Mesodermal cell (in vitro differentiated cells): ENCODE data around the gene DEFB131B.
"Not testable (repeated sequence)": the region's sequence is repeated elsewhere in the genome, so short reads cannot be mapped to it uniquely, and the experiment has no call there.

ENCODE experiments used
- H3K27ac ChIP-seq: 2 replicates; pipeline ENCODE4 v1.7.0; 2013; ENCODE audit warnings: mild to moderate bottlenecking, low read depth, low read length, moderate library complexity; ENCODE audit not compliant: severe bottlenecking
- H3K36me3 ChIP-seq: 2 replicates; pipeline ENCODE4 v1.7.1; 2013; ENCODE audit warnings: mild to moderate bottlenecking, low read length, moderate library complexity; ENCODE audit not compliant: control insufficient read depth, insufficient read depth
- H3K4me1 ChIP-seq: one replicate; pipeline ENCODE4 v1.7.1; 2013; ENCODE audit warnings: mild to moderate bottlenecking, low read length; ENCODE audit not compliant: insufficient read depth, control insufficient read depth, poor library complexity, severe bottlenecking
- H3K4me3 ChIP-seq: 2 replicates; pipeline ENCODE4 v1.7.0; 2013; ENCODE audit warnings: low read length, control low read depth, mild to moderate bottlenecking; ENCODE audit not compliant: insufficient read depth, poor library complexity, severe bottlenecking; ENCODE audit errors: extremely low read depth
- H3K9me3 ChIP-seq: 2 replicates; pipeline ENCODE4 v1.7.1; 2013; ENCODE audit warnings: mild to moderate bottlenecking, low read length, moderate library complexity; ENCODE audit not compliant: control insufficient read depth
- whole genome bisulfite sequencing, 2 experiments: methylation state at CpG; one replicate each; pipeline ENCODE4 v1.1.5; 2013; ENCODE audit warnings: missing lambda C conversion rate in 2 of 2; ENCODE audit not compliant: insufficient coverage in 2 of 2; 5-methylcytosine and 5-hydroxymethylcytosine counted together

The DEFB131B gene

GRCh38 chr11:71867209-71867608, 11.0 kb upstream of the DEFB131B start:
- no CpG with 5 or more reads among the region's 1 CpG for WGBS, 2 experiments
- H3K4me3 ChIP-seq, H3K9me3 ChIP-seq, H3K27ac ChIP-seq, H3K4me1 ChIP-seq, H3K36me3 ChIP-seq: not testable (repeated sequence)

DNA sequence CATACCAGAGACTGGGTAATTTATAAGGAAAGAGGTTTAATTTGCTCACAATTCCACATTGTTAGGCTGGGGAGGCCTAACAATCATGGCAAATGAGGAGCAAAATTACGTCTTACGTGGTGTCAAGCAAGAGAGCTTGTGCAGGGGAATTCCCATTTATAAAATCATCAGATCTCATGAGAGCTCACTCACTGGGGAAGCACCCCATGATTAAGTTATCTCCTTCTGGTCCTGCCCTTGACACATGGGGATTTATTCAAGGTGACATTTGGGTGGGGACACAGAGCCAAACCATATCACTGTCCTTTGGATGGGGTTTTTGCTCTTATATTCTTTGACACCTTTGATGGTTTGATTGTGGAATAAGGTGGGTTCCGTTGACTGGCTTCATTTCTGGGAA, 8.3 kb upstream of the DEFB131B start:
- H3K4me3 ChIP-seq, H3K36me3 ChIP-seq, H3K4me1 ChIP-seq, H3K27ac ChIP-seq, H3K9me3 ChIP-seq: not testable (repeated sequence)
- 90 to 100% methylated on average over 2 of the region's 3 CpGs for WGBS, 2 experiments

GRCh38 chr11:71870661-71871060, 7.6 kb upstream of the DEFB131B start:
- not testable (repeated sequence) for H3K4me1 ChIP-seq, H3K4me3 ChIP-seq, H3K27ac ChIP-seq, H3K36me3 ChIP-seq, H3K9me3 ChIP-seq

- no CpG with 5 or more reads among the region's 2 CpGs for WGBS, 2 experiments
- H3K36me3 ChIP-seq, H3K4me1 ChIP-seq, H3K4me3 ChIP-seq, H3K9me3 ChIP-seq, H3K27ac ChIP-seq: not testable (repeated sequence)
These were observed 2.0 kb upstream of the DEFB131B start for GRCh38 chr11:71876262-71876661.

- H3K36me3 ChIP-seq, H3K4me1 ChIP-seq, H3K4me3 ChIP-seq, H3K9me3 ChIP-seq, H3K27ac ChIP-seq: not testable (repeated sequence)
- WGBS, 2 experiments = 89 to 100% methylated on average over 2 to 6 of the region's 12 CpGs
These were observed 7.6 kb downstream of the DEFB131B start for GRCh38 chr11:71885806-71886205.

DNA sequence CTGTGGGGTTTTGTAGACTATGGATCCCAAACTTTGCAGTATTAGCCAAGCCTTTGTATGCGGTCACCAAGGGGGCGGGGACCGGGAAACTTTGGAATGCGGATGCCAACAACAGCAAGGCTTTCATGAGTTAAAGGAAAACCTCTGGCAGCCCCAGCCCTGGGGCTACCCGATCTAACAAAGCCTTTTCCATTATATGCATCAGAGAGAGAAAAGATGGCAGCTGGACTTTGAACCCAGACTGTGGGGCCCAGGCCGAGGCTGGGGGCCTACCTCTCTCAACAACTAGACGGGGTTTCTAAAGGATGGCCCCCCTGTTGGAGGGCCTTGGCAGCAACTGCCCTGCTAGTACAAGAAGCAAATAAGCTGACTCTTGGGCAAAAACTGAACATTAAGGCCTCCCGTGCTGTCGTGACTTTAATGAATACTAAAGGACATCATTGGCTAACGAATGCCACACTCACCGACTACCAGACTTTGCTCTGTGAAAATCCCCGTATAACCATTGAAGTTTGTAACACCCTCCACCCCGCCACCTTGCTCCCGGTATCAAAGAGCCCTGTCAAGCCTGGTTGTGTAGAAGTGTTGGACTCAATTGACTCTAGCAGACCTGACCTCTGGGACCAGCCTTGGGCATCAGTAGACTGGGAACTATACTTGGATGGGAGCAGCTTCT, 10.2 kb downstream of the DEFB131B start:
- H3K4me1 ChIP-seq, H3K4me3 ChIP-seq, H3K27ac ChIP-seq, H3K9me3 ChIP-seq, H3K36me3 ChIP-seq: not testable (repeated sequence)
- 87 to 93% methylated on average over 10 of the region's 14 CpGs for WGBS, 2 experiments

GRCh38 chr11:71889181-71889872, 11.1 kb downstream of the DEFB131B start:
- 86 to 97% methylated on average over 6 to 9 of the region's 14 CpGs for WGBS, 2 experiments
- not testable (repeated sequence) for H3K4me1 ChIP-seq, H3K4me3 ChIP-seq, H3K36me3 ChIP-seq, H3K27ac ChIP-seq, H3K9me3 ChIP-seq

DNA sequence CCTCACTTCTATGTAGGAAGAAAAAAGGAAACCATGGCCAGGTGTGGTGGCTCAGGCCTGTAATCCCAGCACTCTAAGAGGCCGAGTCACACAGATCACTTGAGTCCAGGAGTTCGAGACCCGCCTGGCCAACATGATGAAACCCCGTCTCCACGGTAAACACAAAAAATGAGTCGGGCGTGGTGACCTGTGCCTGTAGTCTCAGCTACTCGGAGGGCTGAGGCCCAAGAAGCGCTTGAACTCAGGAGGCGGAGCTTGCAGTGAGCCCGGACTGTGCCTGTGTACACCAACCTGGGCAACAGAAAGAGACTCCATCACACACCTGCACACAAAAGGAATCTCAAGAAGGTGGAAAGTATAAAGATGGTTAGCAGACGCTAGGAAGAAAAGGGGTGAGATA, 17.7 kb downstream of the DEFB131B start:
- no peaks in the 10 kb centered on the region for H3K4me1 ChIP-seq
- no peaks in the 10 kb centered on the region for H3K9me3 ChIP-seq
- H3K4me3 ChIP-seq = no peak overlapping the region
- H3K27ac ChIP-seq = no peak overlapping the region
- WGBS, 2 experiments = 91 to 100% methylated on average over 6 to 7 of the region's 12 CpGs
- no peaks in the 10 kb centered on the region for H3K36me3 ChIP-seq

DNA sequence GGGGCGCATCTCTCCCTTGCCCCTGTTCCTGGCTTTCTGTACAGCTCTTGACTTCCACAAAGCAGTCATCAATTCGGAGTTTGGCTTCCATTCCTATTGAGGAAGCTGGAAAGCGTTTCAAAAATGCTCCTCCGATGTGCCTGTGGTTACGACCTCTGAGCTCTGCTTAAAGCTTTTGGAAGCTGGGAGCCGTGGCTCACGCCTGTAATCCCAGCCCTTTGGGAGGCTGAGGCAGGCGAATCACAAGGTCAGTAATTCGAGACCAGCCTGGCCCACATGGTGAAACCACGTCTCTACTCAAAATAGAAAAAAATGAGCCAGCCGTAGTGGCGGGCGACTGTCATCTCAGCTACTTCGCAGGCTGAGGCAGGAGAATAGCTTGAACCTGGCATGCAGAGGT, 22.9 kb downstream of the DEFB131B start:
- H3K27ac ChIP-seq, H3K4me1 ChIP-seq, H3K36me3 ChIP-seq, H3K4me3 ChIP-seq, H3K9me3 ChIP-seq: not testable (repeated sequence)
- 70 to 80% methylated on average over 12 to 14 of the region's 14 CpGs for WGBS, 2 experiments

- 76 to 97% methylated on average over 5 to 6 of the region's 9 CpGs for WGBS, 2 experiments
- no peaks in the 10 kb centered on the region for H3K4me1 ChIP-seq
- H3K9me3 ChIP-seq = no peaks in the 10 kb centered on the region
These were observed 30.0 kb downstream of the DEFB131B start for GRCh38 chr11:71908218-71908617.

GRCh38 chr11:71910775-71911174, 32.5 kb downstream of the DEFB131B start:
- not testable (repeated sequence) for H3K36me3 ChIP-seq, H3K4me1 ChIP-seq, H3K4me3 ChIP-seq, H3K9me3 ChIP-seq, H3K27ac ChIP-seq
- WGBS, 2 experiments = 91% methylated on average over 3 to 5 of the region's 5 CpGs

More at GRCh38 chr11:71908218-71908617, 30.0 kb downstream of the DEFB131B start:
- no peak overlapping the region for H3K4me3 ChIP-seq
- peaks cover 2% of the 10 kb centered on the region for H3K36me3 ChIP-seq
- H3K27ac ChIP-seq = no peak overlapping the region
